Heart left ventricle (tissue), 13 donors: ENCODE results near the gene TPX2.

ENCODE experiments used
- POLR2A ChIP-seq, 2 donors: fragments of 450-650 bp; IDR thresholded peaks; one replicate each; pipeline ENCODE4 v1.6.1; 2017; ENCODE audit warnings: antibody characterized with exemption in 2 of 2, mild to moderate bottlenecking in 2 of 2, moderate library complexity in 2 of 2
- TF ChIP-seq, protein P1 (sequence below), 12 donors: fragments of 200-600 bp; sonication (generic) in 4 of 12; IDR thresholded peaks; one replicate each; pipeline versions ENCODE4 v1.5.0 to v1.8.0; 2018 to 2022; ENCODE audit warnings: antibody characterized with exemption in 12 of 12, mild to moderate bottlenecking in 5 of 12
- donor health status: ischemic (EF 13 %, LVEDD 7.1; RV severe dilation, severe dysfunction).
- donor health status: DM: no; HTN: yes; CAD: no.
- donor health status: DM: no; HTN: no; CAD: no.
- donor health status: ischemic (EF 25% LVEDD 6.9; RV normal size, moderate dysfunction).
- donor health status: ischemic (EF 25% LVEDD 5.7; RV mildly dilated, moderate dysfunction).
- donor health status: ischemic (EF 35%, LVEDD 5.7; RV mildly dilated, moderate dysfunction).
- donor health status: nonischemic (EF 11% LVEDD 7.7; RV severe dilation, severe dysfunction).
- donor health status: DM: yes; HTN: yes; CAD: no.
- donor health status: PGD.
- donor health status: ischemic (EF 29% LVEDD 5.4; RV normal size, mild dysfunction).
- donor health status: nonischemic (EF 23%, LVEDD 6.1; RV moderate dilation, normal function).

DNA sequence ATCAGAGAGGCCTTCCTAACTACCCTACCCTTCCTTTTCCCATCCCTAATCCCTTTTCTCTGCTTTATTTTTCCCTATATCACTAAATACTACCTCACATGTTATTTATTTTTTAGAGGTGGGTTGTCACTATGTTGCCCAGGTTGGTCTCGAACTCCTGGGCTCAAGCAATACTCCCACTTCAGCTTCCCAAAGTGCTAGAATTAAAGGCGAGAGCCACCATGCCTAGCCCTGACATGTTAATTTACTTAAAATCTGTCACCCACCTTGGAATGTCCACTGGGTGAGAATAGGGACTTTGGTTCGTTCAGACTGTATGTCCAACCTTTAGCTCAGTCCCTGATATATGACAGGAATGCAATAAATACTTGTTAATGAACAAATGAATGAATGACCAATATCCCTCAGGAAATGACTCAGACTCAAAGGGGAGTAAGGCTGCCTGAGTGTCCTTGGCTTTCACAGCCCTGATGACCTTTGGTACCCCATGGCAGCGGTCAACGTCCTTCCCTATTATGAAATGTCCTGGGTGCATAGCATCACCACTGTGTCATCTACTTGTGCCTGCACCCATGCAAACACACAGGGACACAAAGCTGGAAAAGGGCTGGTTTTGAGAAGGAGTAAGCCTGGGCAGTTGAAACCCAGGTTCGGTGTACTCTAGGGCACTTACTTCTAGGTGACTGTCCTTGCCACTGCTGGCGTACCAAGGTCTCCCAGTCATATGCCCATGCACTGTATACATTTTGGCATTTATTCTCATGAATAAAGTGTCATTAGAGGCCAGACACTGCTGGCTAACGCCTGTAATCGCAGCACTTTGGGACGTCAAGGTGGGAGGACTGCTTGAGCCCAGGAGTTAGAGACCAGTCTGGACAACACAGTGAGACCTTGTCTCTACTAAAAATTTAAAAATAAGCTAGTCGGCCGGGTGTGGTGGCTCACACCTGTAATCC is 43.0 kb upstream of the TPX2 start:
- TF ChIP-seq, protein P1, sequence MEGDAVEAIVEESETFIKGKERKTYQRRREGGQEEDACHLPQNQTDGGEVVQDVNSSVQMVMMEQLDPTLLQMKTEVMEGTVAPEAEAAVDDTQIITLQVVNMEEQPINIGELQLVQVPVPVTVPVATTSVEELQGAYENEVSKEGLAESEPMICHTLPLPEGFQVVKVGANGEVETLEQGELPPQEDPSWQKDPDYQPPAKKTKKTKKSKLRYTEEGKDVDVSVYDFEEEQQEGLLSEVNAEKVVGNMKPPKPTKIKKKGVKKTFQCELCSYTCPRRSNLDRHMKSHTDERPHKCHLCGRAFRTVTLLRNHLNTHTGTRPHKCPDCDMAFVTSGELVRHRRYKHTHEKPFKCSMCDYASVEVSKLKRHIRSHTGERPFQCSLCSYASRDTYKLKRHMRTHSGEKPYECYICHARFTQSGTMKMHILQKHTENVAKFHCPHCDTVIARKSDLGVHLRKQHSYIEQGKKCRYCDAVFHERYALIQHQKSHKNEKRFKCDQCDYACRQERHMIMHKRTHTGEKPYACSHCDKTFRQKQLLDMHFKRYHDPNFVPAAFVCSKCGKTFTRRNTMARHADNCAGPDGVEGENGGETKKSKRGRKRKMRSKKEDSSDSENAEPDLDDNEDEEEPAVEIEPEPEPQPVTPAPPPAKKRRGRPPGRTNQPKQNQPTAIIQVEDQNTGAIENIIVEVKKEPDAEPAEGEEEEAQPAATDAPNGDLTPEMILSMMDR (IDR thresholded peaks at IDR 0.05): no peak
- no peak for TF ChIP-seq POLR2A (IDR thresholded peaks at IDR 0.05)
